Breast epithelium (tissue), 4 donors: ENCODE measurements around the gene PRDM15. TPM values are rescaled to one million over a fixed set of nuclear protein-coding genes. Genes with fewer than 3 reads are reported as not detected.

Experiments
- DNase-seq, 2 donors: peaks; one replicate each; pipeline ENCODE4 v3.0.0-alpha.2; 2019; ENCODE audit warnings: low spot score in 2 of 2
- H3K27ac ChIP-seq, 2 donors: fragments of 200-600 bp; sonication (generic) in 1 of 2; one replicate each; pipeline ENCODE4 v1.5.1; 2016 to 2019; ENCODE audit warnings: mild to moderate bottlenecking in 1 of 2
- H3K27me3 ChIP-seq, 2 donors: fragments of 200-600 bp; sonication (generic) in 1 of 2; one replicate each; pipeline versions ENCODE4 v1.5.1 to v1.6.0; 2017 to 2019; ENCODE audit warnings: control low read depth in 1 of 2, mild to moderate bottlenecking in 1 of 2
- H3K36me3 ChIP-seq: fragments of 200-600 bp; one replicate; pipeline ENCODE4 v1.5.1; 2019
- H3K4me1 ChIP-seq, 2 donors: fragments of 200-600 bp; sonication (generic); one replicate each; pipeline ENCODE4 v1.5.1; 2016 to 2019; ENCODE audit warnings: control low read depth in 1 of 2
- H3K4me3 ChIP-seq, 3 donors: fragments of 200-600 bp; sonication (generic); 1 replicate in 2 of 3; 2 replicates in 1 of 3; pipeline ENCODE4 v1.5.1; 2016 to 2019; ENCODE audit warnings: mild to moderate bottlenecking in 3 of 3, moderate library complexity in 2 of 3
- H3K9me3 ChIP-seq, 2 donors: fragments of 200-600 bp; sonication (generic) in 1 of 2; one replicate each; pipeline ENCODE4 v1.5.1; 2016 to 2019; ENCODE audit warnings: control low read depth in 1 of 2
- CTCF ChIP-seq, 3 donors: fragments of 450-650 bp; IDR thresholded peaks; one replicate each; pipeline ENCODE4 v1.5.1; 2016 to 2017; ENCODE audit warnings: antibody characterized with exemption in 3 of 3, mild to moderate bottlenecking in 3 of 3, moderate library complexity in 3 of 3
- POLR2A ChIP-seq: fragments of 450-650 bp; IDR thresholded peaks from one replicate; pipeline ENCODE4 v1.6.1; 2016; ENCODE audit warnings: antibody characterized with exemption, mild to moderate bottlenecking, moderate library complexity
- POLR2AphosphoS5 ChIP-seq, 3 donors: sonication (generic); formaldehyde crosslinking; IDR thresholded peaks; one replicate each; pipeline ENCODE4 v1.6.1; 2017; ENCODE audit warnings: antibody characterized with exemption in 3 of 3
- intact Hi-C: fragments of 100-400 bp; cut with DNase I; formaldehyde crosslinking; loops from one replicate; pipeline ENCODE4 v1.15.1; 2023; ENCODE audit warnings: low total_unique reads
- total RNA-seq, 3 donors: library from RNA; depleted of rRNA; stranded (reverse); fragments of >200 nt; gene quantifications; one replicate each; pipeline ENCODE4 v1.1.0, GENCODE V29; 2016

PRDM15 gene
- total RNA-seq, 3 donors from 2014 or later: 6.6 to 14.1 (median 9.2) TPM

- H3K9me3 ChIP-seq: no peaks in the 10 kb centered on the region
- H3K27ac ChIP-seq: no peak overlapping the region
- DNase-seq: no peak
- H3K4me3 ChIP-seq: no peak overlapping the region
- TF ChIP-seq POLR2AphosphoS5 (IDR thresholded peaks at IDR 0.05) (no peak), CTCF (IDR thresholded peaks at IDR 0.05) (no peak), POLR2A (no peak)
- no peaks in the 10 kb centered on the region for H3K27me3 ChIP-seq
- peaks cover 0 to 25% of the 10 kb centered on the region in 2 donors for H3K4me1 ChIP-seq
- no peaks in the 10 kb centered on the region for H3K36me3 ChIP-seq
- intact Hi-C loops: no loop called here
These were observed 120.6 kb downstream of the PRDM15 start for GRCh38 chr21:41758550-41758949.

GRCh38 chr21:41755934-41756773, 123.0 kb downstream of the PRDM15 start:
- no peak for DNase-seq
- intact Hi-C loops: no loop called here
- H3K27ac ChIP-seq: no peak overlapping the region
- H3K9me3 ChIP-seq: no peaks in the 10 kb centered on the region
- no peaks in the 10 kb centered on the region for H3K27me3 ChIP-seq
- no peak for TF ChIP-seq POLR2A
- no peak for TF ChIP-seq POLR2AphosphoS5 (IDR thresholded peaks at IDR 0.05)
- no peak for TF ChIP-seq CTCF (IDR thresholded peaks at IDR 0.05)
- no peak overlapping the region for H3K4me3 ChIP-seq
- peaks cover 0 to 21% of the 10 kb centered on the region in 2 donors for H3K4me1 ChIP-seq
- H3K36me3 ChIP-seq: no peaks in the 10 kb centered on the region

- Histone ChIP-seq H3K27me3 (no peaks in the 10 kb centered on the region), H3K9me3 (no peaks in the 10 kb centered on the region), H3K36me3 (no peaks in the 10 kb centered on the region), H3K4me3 (no peak overlapping the region), H3K4me1 (peaks cover 0 to 26% of the 10 kb centered on the region in 2 donors), H3K27ac (no peak overlapping the region)
- DNase-seq: no peak
- intact Hi-C loops: no loop called here
- TF ChIP-seq CTCF (IDR thresholded peaks at IDR 0.05) (no peak), POLR2AphosphoS5 (IDR thresholded peaks at IDR 0.05) (no peak), POLR2A (no peak)
These were observed 123.7 kb downstream of the PRDM15 start for GRCh38 chr21:41755258-41755933.

GRCh38 chr21:41754479-41754891, 124.7 kb downstream of the PRDM15 start:
- DNase-seq: no peak
- no peak overlapping the region for H3K27ac ChIP-seq
- peaks cover 0 to 18% of the 10 kb centered on the region in 2 donors for H3K4me1 ChIP-seq
- no peaks in the 10 kb centered on the region for H3K27me3 ChIP-seq
- no peak for TF ChIP-seq CTCF (IDR thresholded peaks at IDR 0.05)
- intact Hi-C loops: no loop called here
- H3K4me3 ChIP-seq: no peak overlapping the region
- H3K9me3 ChIP-seq: no peaks in the 10 kb centered on the region
- H3K36me3 ChIP-seq: no peaks in the 10 kb centered on the region
